ENCODE results near the gene SPON2.

The SPON2 gene

GRCh38 chr4:1208970-1209704 lies 36.8 kb upstream of the SPON2 start:
- DNase-seq: no peak

- DNase-seq: no peak
Observed at GRCh38 chr4:1208266-1208961, 36.0 kb upstream of the SPON2 start.

DNA sequence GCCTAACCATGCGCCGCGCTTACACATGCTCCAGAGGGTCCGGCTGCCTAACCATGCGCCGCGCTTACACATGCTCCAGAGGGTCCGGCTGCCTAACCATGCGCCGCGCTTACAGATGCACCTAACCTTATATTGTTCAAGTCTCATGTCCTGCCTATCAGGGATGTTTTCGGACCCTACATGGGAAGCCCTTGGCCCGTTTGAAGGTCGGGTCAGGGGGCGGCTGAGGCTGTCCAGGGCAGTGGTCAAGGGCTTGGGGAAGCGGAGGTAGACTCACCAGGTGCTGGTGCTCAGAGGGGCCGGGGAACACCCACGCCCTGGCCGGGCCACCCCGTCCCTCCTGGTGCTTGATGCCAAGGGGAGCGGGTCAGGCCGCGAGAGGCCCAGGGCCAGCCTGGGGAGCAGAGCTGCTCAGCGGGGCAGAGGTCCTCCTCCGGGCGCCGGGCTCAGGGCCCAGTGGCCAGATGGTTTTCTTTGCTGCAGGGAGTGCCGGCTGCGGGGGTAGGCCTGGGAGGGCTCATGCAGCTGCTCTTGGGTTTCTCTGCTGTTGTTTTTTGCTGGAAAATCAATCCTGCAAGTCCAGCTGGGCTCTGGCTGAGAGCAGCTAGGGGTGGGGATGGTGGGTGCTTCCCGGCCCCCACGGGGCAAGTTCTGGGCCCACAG lies 35.4 kb upstream of the SPON2 start:
- DNase-seq: no peak

- no peak for DNase-seq
Observed at GRCh38 chr4:1207157-1207470, 34.7 kb upstream of the SPON2 start.

DNA sequence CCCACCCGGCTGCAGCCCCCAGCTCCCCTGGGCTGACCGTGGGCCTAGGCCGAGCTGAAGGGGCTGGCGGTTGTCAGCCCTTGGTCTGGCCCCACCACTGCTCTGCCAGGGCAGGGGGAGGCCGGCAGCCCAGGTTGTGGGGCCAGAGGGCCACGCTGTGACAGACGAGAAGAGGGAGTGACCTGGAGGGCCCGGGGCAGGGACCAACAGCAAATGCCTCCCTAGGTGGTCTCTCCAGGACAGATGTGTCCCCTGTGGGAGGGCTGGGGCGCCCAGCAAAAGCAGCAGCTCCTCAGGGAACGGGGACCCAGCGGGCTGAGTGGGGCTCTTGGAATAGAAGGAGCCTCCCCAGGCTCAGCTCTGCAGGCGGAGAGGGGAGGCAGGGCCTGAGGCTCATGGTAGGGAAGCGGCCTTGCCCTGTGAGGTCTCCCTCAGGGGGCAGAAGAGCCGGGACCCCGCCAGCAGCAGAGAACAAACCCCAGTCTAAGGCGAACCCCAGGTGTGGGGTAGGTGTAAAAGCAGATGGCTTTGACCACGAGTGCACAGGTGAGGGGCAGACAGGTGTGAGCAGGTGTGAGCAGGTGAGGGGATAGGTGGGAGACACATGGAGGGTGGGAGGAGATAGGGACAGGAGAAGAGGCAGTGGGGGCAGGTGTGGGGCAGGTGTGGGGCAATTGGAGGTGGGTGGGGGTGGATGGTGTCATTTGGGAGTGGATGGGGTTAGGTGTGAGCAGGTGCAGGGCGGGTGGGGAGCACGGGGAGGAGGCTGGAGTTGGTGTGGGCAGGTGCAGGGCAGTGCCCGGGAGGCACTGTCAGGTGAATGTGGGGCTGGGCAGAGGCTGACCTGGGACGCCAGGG lies 34.1 kb upstream of the SPON2 start:
- DNase-seq: no peak

DNA sequence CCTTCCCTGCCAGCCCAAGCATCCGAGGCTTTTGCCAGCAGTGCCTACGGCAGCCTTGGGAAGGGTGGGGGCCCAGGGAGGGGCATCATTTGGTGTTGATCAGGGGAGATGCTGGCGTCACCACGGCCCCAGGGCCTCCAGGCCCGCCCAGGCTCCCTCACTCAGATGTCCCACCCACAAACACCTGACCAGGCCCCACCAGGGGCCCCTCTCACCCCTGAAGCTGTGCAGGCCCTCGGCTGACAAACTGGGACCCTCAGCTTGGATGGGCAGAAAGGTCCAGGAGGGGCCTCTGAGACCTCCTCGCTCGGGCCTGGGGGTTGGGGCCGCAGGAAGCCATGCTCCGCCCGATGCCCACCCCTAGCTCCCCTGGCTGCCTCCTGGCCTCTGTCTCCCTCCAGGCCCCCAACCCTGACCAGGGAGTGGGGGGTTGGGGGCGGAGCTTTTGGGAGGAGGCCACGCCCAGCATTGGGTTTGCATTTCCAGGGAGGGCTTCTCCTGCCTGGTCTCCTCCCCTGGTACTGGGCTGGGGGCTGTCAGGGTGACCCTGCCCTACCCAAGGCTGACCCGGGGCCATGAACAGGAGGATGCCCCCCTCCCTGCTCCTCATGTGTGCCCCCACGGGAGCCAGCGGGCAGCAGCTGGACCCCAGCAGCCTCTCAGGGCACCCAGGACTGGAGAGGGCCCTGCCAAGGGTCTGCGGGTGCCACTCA lies 33.4 kb upstream of the SPON2 start:
- no peak for DNase-seq

- no peak for DNase-seq
Observed at GRCh38 chr4:1204828-1205585, 32.6 kb upstream of the SPON2 start.

DNA sequence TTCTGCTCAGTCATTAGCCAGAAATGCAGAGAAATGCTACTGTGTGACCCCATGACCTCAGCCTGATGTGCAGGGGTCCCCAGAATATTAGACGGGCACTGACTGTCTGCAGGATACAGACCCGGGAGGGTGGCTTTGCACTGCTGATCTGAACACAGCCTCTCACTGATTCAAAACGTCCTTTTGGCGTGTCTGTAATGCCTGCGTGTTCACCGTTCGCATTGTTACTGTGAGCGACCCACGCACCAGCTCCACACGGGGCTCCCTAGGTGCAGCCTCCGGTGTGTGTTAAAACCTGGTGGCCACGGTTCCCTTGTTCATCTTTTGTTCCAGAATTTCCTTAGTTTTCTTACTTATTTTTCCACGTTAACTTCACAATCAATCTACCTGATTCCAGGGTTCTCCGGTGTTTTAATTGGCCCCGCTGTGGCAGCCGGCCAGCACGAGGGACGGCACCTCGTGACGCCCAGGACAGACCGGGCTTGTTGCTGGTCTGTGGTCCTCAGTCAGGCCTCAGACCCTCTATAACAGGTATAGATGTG lies 32.0 kb upstream of the SPON2 start:
- DNase-seq: no peak

GRCh38 chr4:1203026-1203616 lies 30.7 kb upstream of the SPON2 start:
- no peak for DNase-seq

- DNase-seq: no peak
Observed at GRCh38 chr4:1202526-1203011, 30.2 kb upstream of the SPON2 start.

GRCh38 chr4:1201851-1202525 lies 29.6 kb upstream of the SPON2 start:
- DNase-seq: peak; percentile 38 to 55

DNA sequence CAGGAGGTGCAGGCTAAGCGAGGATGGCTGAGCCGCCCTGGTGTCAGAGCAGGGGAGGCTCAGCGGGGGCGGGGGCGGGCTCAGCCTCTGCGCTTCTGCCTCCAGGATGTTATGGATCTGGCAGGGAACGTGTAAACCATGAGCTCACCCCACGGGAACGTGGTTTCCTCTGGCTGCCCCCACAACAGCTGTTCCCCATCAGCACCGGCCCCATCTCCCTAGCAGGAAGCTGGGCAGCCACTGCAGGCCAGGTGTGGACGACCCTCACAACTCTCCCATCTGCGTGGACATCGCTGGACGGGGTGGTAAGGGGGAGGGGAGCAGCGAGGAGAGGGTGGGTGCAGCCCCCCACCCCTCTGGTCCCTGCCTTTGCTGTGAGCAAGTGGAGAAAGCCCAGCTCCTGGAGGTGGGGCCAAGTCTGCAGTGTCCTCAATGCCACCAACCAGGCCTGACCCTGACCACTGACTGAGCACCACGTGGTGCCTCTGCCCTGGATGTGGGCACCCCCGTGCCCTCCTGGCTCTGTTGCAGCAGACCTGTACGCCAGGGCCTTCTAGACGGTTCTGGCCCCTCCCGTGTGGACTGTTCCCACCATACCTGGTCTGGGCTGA lies 28.1 kb upstream of the SPON2 start:
- peak in 1 of 2 donors; percentile 36 for DNase-seq

DNA sequence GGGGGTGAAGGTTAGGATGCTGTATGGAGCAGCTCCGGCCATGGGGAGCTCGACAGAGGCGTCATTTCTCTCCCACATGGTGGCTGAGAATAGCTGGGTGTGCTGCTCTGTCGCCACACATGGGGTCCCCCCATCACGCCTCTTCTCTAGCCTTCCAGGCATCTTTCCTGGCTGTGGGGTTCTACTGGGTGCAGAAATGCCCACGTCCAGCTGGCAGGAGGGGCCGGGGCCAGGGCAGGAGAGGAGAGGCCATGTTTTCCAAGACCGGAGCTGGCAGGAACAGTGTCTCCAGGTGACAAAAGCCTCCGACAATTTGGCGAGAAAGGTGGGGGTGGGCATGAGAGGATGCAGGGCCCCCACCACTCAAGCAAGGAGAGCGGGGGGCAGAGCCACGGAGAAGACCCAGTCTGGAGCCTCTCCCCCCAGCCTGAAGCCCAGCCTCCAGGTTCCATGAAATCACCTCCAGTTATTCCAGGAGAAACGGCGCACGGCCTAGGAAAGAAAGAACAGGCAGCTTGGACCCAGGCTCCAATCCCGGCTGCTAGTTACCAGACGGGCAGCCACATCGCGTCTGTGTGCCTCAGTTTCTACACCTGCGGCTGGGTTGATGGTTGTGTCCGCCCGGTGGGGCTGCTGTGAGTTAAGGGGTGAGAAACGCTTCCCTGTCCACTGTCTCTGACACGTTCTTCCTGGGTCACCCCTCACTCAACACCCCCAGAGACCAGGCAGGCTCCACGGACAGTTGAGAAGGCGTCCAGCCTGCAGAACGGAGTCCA lies 27.4 kb upstream of the SPON2 start:
- DNase-seq: no peak

DNA sequence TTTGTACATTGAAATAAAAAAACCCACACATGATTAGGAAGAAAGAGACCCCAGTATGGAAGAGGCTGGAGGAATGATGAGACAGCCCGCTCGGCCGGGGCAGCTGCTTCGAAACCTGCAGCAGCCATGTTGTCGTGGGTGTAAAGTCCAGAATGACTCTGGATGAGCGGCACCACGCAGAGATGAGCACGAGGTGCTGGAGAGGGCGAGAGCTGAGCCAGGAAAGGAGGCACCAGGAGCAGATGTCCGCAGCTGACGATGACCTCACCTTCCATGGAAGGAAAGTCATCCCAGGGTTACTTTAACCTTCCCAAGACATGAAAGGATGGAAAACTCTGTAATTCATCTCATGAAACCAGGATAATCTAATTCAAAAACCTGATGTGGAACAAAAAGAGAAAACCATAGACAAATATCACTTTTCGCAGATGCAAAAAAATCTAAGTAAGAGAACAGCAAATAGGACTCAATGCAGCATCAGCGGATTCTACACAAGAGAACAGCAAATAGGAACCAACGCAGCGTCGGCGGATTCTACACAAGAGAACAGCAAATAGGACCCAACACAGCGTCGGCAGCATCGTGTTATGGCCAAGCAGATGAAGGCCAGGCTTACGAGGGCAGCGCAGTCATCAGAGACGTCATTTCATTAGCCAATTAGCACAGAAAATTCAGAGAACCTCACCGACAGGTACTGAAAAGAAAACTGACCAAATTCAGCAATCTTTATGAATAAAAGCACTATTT lies 25.9 kb upstream of the SPON2 start:
- no peak for DNase-seq

DNA sequence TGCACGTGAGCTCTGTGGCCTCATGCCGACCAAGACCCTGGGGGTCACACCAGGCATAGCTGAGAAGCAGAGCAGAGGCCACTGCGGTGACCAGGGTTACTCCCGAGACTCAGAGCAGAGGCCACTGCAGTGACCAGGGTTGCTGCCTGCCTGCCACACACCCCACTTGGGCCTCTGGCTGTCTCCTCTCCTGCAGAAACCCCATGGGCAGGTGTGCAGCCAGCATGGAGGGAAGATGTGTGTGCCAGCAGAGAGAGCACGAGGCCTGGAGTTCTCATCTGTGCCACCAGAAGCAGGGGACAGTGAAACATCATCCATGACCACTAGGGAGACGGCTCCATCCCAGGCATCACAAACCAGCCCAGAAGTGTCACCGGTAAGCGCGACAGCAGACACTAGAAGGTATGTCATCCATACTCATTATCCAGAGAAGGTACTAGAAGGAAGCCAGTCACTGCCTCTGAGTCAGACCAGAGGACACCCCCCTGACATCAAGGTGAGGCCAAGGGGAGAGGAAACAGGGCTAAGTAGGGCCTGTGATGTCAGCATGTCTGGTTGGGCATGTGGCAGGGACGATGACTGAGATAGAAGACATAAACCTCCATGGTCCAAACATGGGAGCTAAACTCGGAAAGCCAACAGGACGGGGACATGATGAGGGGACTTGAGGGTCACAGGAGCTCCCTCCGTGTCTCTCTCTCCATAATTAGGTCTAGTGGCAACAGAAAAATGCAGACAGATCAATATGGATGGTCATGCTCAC lies 24.2 kb upstream of the SPON2 start:
- no peak for DNase-seq

- DNase-seq: no peak
Observed at GRCh38 chr4:1195891-1196401, 23.6 kb upstream of the SPON2 start.

DNA sequence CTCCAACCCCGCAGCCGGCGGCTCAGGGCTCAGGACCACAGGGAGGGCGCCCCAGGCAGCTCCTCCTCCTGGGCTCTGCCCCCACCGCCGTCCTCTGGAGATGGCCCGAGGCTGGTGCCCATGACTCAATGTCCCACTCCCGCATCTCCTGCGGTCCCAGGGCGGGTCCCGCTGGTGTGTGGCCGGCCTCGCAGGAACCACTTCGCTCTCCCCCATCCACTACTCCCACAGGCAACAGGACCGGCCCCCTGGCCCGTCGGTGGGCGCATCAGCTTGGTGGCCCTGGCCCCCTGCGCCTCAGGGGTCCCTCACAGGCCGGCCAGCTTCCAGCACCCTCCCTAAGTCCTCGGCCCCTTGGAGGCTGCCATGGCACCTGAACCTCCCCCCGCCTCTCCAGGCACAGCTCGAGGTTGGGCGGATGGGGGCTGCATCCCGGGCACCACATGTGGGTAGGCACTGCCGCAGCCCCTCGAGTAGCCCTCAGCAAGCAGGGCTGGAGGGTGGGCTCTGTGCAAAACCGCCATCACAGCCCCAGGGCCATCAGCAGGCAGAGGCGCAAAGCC lies 22.8 kb upstream of the SPON2 start:
- no peak for DNase-seq
